GM08714 (cell line): Measurements from ENCODE around the gene OR51A7.
"Not testable (repeated sequence)": the region's sequence is repeated elsewhere in the genome, so short reads cannot be mapped to it uniquely, and the experiment has no call there.

Experiments used
- H3K4me3 ChIP-seq: fragments of 200-500 bp; sonication (Bioruptor generic); 2 replicates; pipeline ENCODE4 v1.5.1; 2014; ENCODE audit warnings: mild to moderate bottlenecking, low read length, inconsistent platforms
- ZNF274 ChIP-seq: IDR thresholded peaks from 2 replicates; pipeline ENCODE4 v1.6.1; 2012; ENCODE audit warnings: mild to moderate bottlenecking, low read depth, low read length

OR51A7 gene

GRCh38 chr11:4921796-4922195 lies 18.2 kb downstream of the OR51A7 start:
- no peak for TF ChIP-seq ZNF274

DNA sequence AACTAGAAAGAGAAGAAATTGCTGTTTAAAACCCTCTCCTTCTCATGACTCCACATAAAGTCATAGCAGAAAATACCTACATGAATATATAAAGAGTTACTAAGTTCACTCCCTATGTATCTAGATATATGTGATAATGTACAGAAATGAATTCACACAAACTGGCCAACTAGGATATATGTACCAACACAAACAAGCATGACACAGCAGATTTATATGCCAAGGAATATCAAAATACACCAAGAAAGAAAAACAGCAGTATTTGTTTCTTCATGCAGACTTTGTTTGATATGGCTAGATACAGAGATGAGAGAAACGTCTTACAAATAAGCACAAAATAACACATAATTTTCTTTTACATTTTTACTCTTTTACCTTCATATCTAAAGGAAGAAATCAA lies 18.7 kb downstream of the OR51A7 start:
- TF ChIP-seq ZNF274: no peak
- no peak overlapping the region for H3K4me3 ChIP-seq

More at GRCh38 chr11:4921796-4922195, 18.2 kb downstream of the OR51A7 start:
- H3K4me3 ChIP-seq: no peak overlapping the region

- no peak for TF ChIP-seq ZNF274
- no peak within 1 kb of the TSS for H3K4me3 ChIP-seq
Measured at GRCh38 chr11:4924239-4924638, 20.7 kb downstream of the OR51A7 start, which contains the start of gene OR51G1. TSS of gene OR51G1 (minus strand) at chr11:4924339. CDS start at chr11:4924339, 0 bp downstream.

- H3K4me3 ChIP-seq: no peak overlapping the region
- no peak for TF ChIP-seq ZNF274
Measured at GRCh38 chr11:4926608-4927007, 23.0 kb downstream of the OR51A7 start.

DNA sequence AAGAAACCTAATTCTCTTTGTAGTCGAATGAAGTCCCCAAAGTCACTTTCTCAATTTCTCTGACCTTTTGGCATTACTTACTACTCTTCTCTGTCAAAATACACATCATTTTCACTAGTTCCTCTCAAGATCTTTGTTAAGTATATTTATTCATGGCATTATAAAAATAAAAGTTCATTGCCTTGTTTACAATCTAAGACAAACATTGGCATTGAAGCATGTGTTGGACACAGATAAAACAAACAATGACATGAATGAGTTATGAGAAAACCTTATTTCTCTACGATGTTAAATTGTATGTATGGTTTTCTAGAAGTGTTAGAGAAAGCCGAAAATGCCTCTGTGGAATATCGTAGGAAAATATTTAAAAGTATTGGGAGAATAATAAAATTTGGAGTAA lies 29.2 kb downstream of the OR51A7 start:
- H3K4me3 ChIP-seq: no peak overlapping the region
- no peak for TF ChIP-seq ZNF274

DNA sequence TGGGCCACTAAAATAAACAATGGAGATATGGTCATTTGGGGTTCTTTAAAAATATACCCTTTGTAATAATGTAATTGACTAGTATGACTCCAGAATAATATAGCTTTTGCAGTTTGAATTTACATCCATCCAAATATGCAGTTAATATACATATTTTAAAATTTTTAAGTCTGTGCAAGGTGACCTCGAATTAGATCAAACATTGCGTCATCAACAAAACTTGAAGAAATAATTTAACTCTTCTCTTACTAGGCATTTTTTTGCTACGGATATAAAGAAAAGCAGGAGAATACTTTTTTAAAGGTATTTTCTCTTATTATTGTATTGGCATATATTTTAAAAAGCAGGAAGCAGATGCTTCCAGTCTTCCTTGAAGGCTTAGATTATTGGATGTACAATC lies 33.2 kb downstream of the OR51A7 start:
- no peak overlapping the region for H3K4me3 ChIP-seq
- no peak for TF ChIP-seq ZNF274

- TF ChIP-seq ZNF274: no peak
- H3K4me3 ChIP-seq: no peak within 1 kb of the TSS
Measured at GRCh38 chr11:4947505-4947904, 43.9 kb downstream of the OR51A7 start, which contains the start of gene OR51A4. TSS of gene OR51A4 (minus strand) at chr11:4947605. CDS start at chr11:4947100, 505 bp downstream.

GRCh38 chr11:4955613-4956012 lies 52.0 kb downstream of the OR51A7 start, which contains the start of gene OR51A2:
TSS of gene OR51A2 (minus strand) at chr11:4955713. CDS start at chr11:4955713, 0 bp downstream.
- not testable (repeated sequence) for H3K4me3 ChIP-seq

DNA sequence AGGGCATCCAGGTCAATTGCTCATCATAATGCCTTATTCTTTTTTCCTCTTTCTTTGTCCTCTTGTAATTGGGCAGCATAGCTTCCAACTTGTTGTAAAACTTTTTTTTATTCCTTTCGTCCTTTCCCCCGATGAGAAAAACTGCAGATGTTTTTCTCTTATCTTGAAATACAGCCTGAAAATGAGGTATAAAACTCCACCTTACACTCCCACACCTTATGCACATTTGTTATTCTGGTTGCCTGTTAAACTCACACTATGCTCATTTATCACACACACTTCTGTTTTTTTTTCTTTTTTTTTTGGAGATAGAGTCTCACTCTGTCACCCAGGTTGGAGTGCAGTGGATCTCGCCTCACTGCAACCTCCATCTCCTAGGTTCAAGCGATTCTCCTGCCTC lies 53.8 kb downstream of the OR51A7 start:
- TF ChIP-seq ZNF274: no peak
- H3K4me3 ChIP-seq: no peak overlapping the region
